GM21526 (cell line): ENCODE data around the gene PLCH1.
A peak's percentile ranks its signal among the peaks of the same experiment; 100 is the strongest.

Source experiments
- ATAC-seq: cut with Tn5 transposase; IDR thresholded peaks from one replicate; pipeline ENCODE4 v1.9.1; 2021; ENCODE audit warnings: moderate library complexity; ENCODE audit not compliant: unreplicated experiment, low FRiP score

PLCH1 gene

DNA sequence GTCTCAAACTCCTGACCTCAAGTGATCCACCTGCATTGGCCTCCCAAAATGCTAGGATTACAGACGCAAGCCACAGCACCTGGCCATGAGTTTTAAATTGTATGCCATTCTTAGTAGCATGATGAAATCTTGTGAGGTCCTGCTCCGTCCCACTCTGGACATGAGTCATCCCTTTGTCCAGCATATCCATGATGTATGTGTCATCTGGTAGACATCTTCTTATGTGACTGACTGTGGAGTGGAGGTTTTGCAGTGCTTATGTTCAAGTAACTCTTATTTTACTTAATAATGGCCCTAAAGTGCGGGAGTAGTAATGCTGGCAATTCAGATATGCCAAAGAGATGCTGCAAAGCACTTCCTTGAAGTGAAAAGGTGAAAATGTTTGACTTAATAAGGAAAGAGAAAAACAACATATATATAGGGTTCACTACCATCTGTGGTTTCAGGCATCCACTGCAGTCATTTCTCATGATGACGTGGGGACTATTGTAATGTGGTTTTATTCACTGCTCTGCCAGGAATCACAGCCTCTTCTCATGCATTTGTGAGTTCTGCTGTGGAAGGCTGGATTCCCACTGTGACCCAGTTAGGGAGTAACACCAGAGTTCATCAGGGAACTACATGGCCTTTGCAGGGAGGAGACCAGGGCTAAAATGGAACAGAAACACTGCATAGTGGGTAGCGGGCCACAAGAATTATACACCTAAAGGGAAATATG lies 246.8 kb downstream of the PLCH1 start:
- ATAC-seq: no peak

DNA sequence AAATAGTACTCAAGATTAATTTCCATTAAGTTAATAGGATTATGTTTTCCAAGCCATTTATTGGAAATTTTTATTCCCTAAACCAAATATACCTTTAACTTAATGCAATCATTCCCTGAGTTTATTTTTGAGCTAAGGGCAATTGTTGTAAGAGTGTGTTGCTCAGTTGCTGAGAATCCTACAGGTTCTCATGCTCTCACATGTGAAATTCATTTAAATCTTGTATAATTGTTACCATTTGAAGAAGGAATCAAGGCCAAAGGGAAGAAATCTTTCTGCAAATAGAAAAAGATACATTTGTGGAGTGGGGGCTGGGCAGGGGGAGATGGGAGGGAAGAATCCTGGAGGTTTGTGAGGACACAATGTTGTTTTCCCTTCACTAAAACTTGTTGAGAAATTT lies 248.7 kb downstream of the PLCH1 start:
- no peak for ATAC-seq

DNA sequence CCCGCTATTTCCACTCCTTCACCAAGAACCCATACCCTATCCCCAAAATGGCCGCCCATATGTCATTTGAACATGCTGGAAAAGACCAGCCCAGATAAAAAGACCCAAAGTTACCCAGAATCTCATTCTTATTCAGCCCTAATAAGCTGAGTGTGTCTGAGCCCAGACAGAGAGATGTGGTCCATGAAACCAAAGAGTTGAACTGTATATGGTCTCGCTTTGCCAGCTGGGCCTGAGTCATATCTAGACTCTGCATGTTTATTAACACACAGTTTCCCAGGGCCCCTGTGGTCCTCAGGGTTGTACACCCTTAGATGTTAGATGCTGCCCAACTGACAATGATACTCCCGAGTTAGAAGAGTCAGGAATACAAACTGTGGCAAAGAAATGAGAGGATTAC lies 249.5 kb downstream of the PLCH1 start:
- peak; percentile 84 for ATAC-seq

DNA sequence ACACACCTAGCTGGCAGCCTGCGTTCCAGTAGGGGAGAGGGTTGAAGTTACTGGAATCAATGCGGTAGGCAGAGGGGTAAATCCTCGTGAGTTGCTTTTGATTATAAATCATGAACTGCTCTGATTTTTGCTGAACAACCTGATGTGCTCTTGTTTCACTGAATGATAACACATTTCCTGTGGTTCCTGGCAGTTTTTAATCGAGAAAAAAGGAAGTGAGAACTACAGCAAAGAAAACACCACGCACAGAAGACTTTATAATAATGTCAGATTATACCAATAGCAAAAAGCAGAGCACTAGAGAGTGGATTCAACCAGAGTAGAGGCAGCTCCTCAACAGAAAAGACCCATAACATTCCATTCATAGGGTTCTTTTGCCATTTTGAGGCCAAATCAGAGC lies 250.5 kb downstream of the PLCH1 start:
- ATAC-seq: peak; percentile 77

DNA sequence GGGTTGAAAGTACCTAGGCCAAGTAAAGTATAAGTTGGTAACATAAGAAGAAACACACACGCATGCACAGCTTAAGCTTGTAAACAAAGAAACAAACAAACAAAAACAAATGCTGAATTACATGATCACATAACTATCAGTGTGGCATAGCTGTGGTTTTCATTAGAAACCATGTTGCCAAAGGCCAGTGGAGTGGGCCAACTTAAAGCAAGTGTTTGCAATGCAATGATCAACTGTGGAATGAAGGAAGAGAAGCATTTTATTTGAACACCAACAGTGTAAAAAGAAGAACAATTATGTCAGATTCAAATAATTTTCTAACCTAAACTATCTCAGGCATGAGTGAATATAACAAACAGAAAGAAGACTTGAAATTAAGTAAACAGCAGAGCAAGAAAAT lies 252.0 kb downstream of the PLCH1 start:
- no peak for ATAC-seq

DNA sequence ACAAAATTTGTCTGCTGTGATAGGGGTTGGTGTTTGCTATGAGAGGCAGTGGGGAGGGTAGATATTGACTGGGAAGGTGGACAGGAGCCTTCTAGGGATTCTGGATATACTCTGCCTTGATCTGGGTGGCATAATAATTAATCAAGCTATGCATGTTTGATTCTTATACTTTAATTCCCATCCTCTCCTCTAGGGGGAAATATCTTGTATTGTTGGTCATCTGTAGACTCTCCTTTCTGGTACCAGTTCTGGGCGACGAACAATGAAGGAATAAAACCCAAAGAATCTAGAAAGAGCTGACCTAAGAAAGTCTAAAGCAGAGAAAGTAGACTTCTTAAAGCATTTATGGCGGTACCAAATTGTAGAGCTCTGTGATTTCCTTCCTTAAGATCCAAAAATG lies 253.2 kb downstream of the PLCH1 start:
- no peak for ATAC-seq

DNA sequence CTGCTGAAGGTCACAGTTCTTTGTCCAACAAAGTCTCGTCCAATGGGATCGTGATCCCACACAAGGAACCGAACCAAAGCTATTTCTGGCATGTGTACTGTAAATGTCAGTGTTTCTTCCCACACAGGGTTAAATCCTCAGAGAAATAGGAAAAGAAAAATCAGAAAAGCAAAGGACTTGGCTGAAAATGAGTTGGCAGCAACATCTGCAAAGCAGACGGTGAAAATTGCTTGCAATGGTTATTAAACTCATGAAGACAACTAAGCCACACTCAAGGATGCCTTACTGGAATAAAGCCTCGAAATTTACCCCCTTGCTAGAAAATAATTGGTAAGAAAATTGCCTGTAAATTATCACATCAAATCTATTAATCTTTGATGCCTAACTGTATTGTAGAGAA lies 256.2 kb downstream of the PLCH1 start:
- ATAC-seq: no peak

DNA sequence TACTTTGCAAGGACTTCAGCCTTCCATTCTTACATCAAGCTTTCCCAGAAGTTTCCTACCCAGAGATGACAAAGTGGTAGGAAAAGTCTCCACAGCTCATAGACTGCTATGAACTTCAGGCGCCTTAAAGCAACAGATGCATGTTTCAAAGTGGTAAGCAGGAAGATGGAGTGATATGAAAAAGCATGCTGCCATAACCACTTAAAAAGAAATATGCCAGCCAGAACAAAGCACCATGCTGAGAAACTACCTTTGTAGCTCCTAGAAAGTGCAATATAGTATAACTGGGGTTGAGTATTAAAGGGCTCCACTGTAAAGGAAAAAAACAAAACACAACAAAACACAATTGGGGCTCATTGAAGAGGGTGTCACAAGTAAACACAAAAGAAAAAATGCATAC lies 259.0 kb downstream of the PLCH1 start:
- ATAC-seq: no peak

DNA sequence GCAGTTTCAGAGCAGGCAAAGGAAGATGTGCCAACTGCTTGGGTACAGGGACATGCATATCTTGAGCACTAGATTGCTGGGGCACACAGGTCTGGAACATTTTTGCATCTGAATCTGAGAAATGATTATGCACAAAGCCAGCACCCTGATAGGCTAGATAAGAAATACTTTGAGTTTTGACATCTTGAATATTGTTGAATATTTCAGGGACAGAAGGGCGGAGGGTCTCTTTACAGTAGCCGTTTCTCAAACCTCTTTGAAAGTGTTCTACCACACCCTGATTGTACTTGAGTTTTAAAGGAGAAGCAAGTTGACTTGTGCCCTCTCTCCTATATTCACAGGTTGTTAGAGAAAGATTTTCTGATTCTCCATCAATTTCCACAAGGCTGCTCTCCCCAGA lies 263.3 kb downstream of the PLCH1 start:
- ATAC-seq: no peak

DNA sequence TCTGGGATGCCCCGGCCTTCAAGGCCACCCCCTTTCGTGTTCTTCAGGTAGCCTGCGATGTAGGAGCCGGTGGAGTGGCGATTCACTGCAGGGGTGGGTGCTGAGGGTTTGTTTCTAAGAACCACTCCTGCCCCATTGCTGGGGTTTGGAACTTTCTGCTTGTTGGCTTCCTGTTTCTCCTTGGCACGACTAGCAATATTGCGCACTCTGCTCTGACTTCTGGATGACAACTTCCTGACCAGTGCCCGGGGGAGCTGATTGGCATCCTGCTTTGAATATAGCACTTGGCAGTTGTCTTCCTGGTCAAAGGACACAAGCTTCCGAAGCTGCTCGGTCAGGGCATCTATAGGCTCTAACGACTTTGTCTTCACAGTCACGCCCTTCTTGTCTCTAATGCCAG lies 263.8 kb downstream of the PLCH1 start:
- no peak for ATAC-seq

DNA sequence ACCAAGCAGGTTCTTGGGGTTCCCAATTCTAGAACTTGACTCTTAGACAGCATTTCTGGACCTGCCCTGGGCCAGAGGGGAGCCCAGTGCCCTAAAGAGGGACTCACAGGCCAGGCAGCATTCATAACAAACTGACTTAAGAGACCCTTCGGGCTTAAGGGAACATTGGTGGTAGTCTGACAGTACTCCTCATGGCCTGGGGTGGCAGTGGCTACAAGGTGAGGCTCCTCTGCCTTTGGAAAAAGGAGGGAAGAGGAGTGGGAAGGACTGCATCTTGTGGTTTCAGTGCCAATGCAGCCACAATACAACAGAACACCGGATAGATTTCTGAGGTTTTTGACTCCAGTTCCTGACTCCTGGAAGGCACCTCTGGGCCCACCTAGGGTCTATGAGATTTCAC lies 279.2 kb downstream of the PLCH1 start:
- no peak for ATAC-seq

DNA sequence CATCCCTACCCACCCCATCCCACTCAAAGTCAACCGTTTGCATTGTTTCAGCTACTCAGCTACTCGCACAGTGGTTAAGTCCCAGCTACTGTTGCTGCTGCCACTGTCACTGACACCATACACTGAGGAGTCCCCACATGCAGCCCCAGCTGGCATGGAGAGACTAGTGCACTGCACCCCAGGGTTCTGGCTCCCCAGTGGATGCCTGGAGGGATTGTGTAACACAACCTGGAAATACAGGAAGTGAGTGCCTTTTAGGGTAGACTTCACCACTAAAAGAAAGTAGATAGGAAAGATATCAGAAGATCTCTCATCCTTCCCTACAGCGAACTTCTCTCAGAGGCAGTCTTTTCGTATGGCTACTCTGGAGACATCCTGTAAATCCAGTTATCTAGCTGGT lies 282.2 kb downstream of the PLCH1 start:
- no peak for ATAC-seq

DNA sequence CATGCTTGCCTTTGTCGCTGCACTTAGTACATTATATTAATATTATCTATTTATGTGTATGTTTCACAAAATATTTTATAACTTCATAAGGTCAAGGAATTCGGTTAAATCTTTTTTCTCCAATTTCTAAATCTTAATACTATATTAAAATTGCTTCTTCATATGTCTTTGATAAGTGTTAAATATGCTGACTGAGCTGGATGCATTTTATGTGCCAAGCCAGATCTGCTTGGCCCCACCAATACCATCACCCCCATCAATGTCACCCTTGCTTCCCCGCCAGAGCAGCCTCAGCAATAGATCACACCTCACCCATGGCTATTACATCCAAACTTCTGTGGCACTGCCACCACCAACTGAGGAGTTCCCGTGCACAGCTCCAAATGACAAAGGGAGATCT lies 287.3 kb downstream of the PLCH1 start:
- no peak for ATAC-seq

DNA sequence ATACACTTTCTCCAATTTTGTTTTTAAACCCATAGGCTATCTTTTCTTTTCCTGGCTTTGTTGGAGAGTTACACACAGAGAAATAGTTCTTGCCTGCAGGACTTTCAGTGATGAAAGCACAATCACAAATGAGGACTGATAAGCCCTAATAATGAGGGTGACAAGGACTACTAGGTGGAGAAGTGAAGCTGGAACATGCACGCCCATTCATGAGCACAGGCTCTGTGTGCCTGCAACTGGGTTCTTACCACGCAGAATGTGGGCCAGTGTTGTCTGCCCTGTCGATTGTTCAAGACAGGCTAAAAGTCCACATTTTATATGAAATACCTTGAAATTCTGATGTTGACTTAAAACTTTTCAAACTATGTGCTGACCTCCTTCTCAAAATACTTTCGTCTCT lies 289.1 kb downstream of the PLCH1 start:
- no peak for ATAC-seq

DNA sequence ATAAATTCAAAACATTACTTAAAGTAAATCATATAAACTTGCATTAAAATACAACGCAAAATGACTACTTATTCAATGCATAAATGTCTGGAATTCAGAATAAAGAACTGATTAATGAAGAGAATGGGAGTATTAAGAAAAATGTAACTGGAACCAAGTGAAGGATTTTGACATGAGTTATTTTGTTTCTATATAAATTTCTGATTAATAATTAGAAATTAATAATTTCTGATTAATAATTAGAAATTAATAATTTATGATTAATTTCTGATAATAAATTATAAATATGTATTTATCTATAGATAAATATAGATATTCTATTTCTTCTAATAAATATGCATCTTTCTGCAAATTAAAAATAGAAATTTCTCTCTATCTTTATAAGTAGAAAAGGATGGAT lies 291.4 kb downstream of the PLCH1 start:
- no peak for ATAC-seq

DNA sequence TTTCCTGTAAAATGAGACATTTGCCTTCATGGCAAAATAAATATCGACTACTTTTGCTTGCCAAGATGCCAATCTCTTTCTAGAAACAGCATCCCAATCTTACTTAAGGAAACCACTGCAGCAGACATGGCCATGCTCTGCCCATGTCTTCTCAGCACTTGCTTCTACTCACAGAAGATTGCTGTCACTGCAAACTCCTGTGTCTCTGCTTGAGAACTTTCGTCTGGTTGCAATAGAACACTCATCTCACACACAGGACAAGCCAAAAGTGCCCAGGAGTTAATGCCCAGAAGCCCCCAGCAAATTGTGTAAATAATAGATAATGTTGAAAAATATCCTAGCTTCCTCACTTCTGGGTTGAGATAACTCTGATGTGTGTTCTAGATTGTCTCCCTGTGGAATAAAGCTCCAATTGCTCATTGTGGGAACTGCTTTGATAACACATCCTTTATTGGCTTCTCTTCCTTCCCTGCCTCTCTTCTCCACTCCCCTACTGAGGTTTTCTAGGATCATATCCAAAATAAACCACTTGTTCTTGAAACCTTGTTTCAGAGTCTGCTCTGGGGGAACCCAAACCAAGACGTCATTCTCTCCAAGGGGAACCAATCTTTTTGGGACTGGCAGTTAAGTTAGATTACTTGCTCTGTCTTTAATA lies 295.1 kb downstream of the PLCH1 start:
- no peak for ATAC-seq

DNA sequence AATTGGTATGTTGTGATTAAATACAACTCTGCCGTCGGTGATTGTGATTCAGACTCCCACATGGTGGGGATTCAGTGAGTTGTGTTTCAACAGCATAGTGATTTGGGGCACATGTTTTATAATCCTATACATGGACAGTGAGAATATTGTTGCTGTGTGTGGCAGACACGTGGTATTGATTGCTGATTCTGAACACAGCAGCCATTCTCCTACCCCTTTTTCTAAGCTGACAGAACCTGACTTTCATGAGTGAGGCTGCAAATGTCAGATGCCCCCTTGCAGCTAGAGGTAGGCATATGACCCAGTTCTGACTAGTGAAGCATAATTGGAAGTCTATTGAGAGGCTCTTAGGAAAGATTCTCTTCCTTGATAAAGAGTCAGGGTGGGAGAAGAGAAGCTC lies 296.3 kb downstream of the PLCH1 start:
- ATAC-seq: no peak

DNA sequence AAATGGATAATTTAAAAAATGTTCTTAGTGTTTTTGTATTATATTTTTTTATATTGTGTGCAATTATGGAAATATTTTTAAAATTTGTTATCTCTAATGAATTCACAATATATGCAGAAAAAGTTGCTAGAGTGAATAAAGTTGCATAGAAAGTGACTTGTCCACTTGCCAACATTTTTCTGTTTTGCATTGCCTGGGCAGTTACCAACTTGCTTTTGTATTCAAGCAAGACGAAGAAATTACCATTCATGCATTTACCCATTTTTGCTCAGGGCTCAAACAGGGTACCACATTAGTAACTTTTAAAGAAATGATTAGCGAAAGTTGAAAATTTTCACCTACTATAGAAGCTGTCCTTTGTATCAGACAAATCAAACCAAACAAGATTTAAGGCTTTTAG lies 298.5 kb downstream of the PLCH1 start:
- no peak for ATAC-seq

DNA sequence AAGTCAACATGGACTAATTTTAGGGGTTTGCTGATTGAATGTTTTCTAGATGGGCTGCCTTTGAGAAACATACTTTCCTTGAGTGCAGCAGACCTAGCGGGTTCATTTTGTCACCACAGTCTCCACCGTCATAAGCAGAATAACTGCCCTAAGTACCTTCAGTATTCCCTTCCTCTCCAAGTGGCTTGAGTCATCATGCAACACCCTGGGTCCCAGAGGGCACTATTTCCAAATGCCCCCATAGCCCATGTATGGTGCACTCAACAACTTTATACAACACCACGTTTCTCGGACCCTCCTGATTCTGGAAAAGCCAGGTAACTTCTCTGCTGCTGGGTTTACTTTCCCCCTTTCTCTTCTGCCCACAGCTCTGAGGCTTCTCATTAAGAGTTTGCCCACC lies 300.1 kb downstream of the PLCH1 start:
- no peak for ATAC-seq

DNA sequence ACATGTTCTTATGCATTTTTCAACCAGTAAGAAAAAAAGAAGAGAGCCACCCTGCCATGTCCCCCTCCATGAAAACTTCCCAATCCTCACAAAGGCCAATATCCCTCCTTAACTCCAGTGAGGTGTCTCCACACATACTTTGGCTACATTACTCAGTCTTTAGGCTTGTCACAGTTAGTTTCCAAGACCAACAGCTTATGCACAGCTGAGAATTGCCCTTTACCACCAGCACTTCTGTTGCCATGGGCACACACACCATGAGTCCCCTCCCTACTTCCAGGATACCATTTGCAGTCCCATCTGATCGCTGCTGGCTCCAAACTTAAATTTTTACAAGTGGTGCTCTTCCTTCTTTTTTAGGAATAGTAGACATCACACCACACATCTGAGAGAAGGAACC lies 301.1 kb downstream of the PLCH1 start:
- ATAC-seq: no peak

DNA sequence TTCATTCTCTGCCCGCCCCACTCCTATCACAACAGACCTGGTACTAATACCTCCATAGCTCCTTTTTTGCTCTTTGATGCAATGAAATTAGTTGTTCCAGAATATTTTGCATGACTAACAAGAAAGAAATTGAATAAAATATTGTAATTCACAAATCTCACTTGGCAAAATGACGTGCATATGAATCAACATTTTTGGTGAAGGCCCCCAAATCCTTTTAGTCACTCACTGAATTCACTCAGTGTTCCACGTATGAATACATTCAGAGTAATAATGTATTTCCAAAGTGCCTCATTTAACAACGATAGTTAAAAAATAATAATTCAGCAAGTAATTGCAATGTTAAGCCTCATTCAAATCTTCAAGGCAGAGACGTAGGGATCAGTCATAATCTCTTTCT lies 302.8 kb downstream of the PLCH1 start:
- no peak for ATAC-seq

DNA sequence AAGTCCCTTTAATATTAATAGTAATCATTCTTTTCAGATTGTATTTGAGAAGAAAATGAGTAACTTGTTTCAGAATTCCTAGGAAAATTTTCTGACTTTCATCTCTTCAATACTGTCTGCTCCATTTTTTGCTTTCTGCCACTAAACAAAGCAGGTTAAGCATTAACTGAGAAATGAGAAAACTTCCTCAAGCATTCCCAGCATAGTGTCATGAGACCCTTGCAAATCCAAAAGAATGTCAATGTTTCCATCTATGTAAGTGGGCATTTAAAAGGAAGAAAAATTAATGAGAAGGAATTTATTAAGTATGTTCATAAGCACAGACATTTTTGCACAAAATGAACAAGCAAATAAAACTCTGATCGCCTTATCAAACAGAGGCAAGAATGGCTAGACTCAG lies 303.4 kb downstream of the PLCH1 start:
- no peak for ATAC-seq

DNA sequence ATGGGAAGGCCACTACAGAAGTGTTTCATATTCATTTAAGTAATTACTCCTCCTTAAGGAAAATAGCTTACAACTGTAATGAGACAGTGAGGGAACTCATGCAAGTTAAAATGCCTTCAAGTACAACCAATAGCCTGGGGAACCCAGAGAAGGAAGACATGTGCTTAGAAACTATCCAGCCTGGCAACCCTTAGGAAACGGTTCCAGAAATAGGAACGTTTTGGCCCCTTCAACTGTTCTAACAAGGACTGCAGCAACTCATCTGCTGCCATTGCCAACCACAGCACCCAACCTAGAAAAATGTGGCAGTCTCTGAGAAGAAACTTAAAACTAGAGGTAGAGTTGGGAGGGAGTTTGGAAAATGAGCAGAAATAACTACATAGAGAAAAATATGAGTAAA lies 303.8 kb downstream of the PLCH1 start:
- ATAC-seq: no peak
